GM23338 (cell line): ENCODE data around the gene ENOPH1. TPM values are rescaled to one million over a fixed set of nuclear protein-coding genes. Genes with fewer than 3 reads are reported as not detected.

Experiments
- ATAC-seq: fragments of 200-7000 bp; cut with Tn5 transposase; 3 replicates; pipeline ENCODE4 v1.9.1; 2020
- DNase-seq: peaks from one replicate; pipeline ENCODE4 v3.0.0-alpha.2; 2015; ENCODE audit warnings: low spot score
- H2AFZ ChIP-seq: fragments of 200-600 bp; sonication (generic); 2 replicates; pipeline ENCODE4 v1.8.0; 2016; ENCODE audit warnings: antibody characterized with exemption, mild to moderate bottlenecking, moderate library complexity
- H3F3A ChIP-seq: fragments of 200-600 bp; sonication (generic); replicated peaks from 2 replicates; pipeline ENCODE4 v1.8.0; 2017; ENCODE audit warnings: antibody characterized with exemption, mixed run types, low read depth
- H3K27ac ChIP-seq: fragments of 200-600 bp; sonication (generic); 2 replicates; pipeline ENCODE4 v1.6.1; 2016; ENCODE audit warnings: low read depth
- H3K27me3 ChIP-seq: fragments of 200-600 bp; sonication (generic); 2 replicates; pipeline ENCODE4 v1.8.0; 2016; ENCODE audit warnings: mild to moderate bottlenecking, mixed run types, moderate library complexity; ENCODE audit not compliant: insufficient read depth
- H3K36me3 ChIP-seq: fragments of 200-600 bp; sonication (generic); 2 replicates; pipeline ENCODE4 v1.8.0; 2016; ENCODE audit warnings: mild to moderate bottlenecking; ENCODE audit not compliant: insufficient read depth
- H3K4me1 ChIP-seq: fragments of 200-600 bp; sonication (generic); 2 replicates; pipeline ENCODE4 v1.8.0; 2016; ENCODE audit warnings: mild to moderate bottlenecking, moderate library complexity; ENCODE audit not compliant: insufficient read depth
- H3K4me2 ChIP-seq: fragments of 200-600 bp; sonication (generic); 2 replicates; pipeline ENCODE4 v1.7.1; 2017; ENCODE audit warnings: mixed run types
- H3K4me3 ChIP-seq: fragments of 200-600 bp; sonication (generic); 2 replicates; pipeline ENCODE4 v1.6.1; 2016; ENCODE audit warnings: mixed run types
- H3K79me2 ChIP-seq: fragments of 200-600 bp; sonication (generic); replicated peaks from 2 replicates; pipeline ENCODE4 v1.8.0; 2017; ENCODE audit warnings: mild to moderate bottlenecking; ENCODE audit not compliant: insufficient read depth
- H3K9me2 ChIP-seq: fragments of 200-600 bp; sonication (generic); 2 replicates; pipeline ENCODE4 v1.8.0; 2017; ENCODE audit not compliant: insufficient read depth
- H4K20me1 ChIP-seq: fragments of 200-600 bp; sonication (generic); replicated peaks from 2 replicates; pipeline ENCODE4 v1.8.0; 2017; ENCODE audit warnings: mild to moderate bottlenecking; ENCODE audit not compliant: insufficient read depth
- H3K27ac Mint-ChIP-seq: 2 replicates; pipeline ENCODE4 v1.8.0; 2020; ENCODE audit warnings: inconsistent platforms, mild to moderate bottlenecking, moderate library complexity, mixed read lengths
- H3K27me3 Mint-ChIP-seq: 3 replicates; pipeline ENCODE4 v1.8.0; 2022; ENCODE audit warnings: low read depth, mild to moderate bottlenecking, moderate library complexity, mixed read lengths, inconsistent platforms; ENCODE audit not compliant: insufficient read depth, poor library complexity
- H3K36me3 Mint-ChIP-seq: 3 replicates; pipeline ENCODE4 v1.8.0; 2021; ENCODE audit warnings: low read depth, mild to moderate bottlenecking, inconsistent platforms, moderate library complexity, mixed read lengths
- H3K4me1 Mint-ChIP-seq: 3 replicates; pipeline ENCODE4 v1.8.0; 2020; ENCODE audit warnings: mild to moderate bottlenecking, inconsistent platforms, mixed read lengths
- H3K4me3 Mint-ChIP-seq: 3 replicates; pipeline ENCODE4 v1.8.0; 2021; ENCODE audit warnings: moderate library complexity, mild to moderate bottlenecking, inconsistent platforms, mixed read lengths
- H3K9me3 Mint-ChIP-seq: 3 replicates; pipeline ENCODE4 v1.8.0; 2020; ENCODE audit warnings: moderate library complexity, mild to moderate bottlenecking, inconsistent platforms, mixed read lengths
- CREB1 ChIP-seq: fragments of 250-450 bp; sonication (Bioruptor Pico); IDR thresholded peaks from 2 replicates; pipeline ENCODE4 v1.5.0; 2020; ENCODE audit warnings: low read depth, mild to moderate bottlenecking, moderate library complexity
- EZH2 ChIP-seq: fragments of 200-600 bp; sonication (generic); IDR thresholded peaks from one replicate; pipeline ENCODE4 v1.8.0; 2017; ENCODE audit warnings: antibody characterized with exemption, mild to moderate bottlenecking, low read depth; ENCODE audit not compliant: unreplicated experiment
- EZH2phosphoT487 ChIP-seq: fragments of 200-600 bp; sonication (generic); IDR thresholded peaks from one replicate; pipeline ENCODE4 v1.8.1; 2018; ENCODE audit warnings: antibody characterized with exemption; ENCODE audit not compliant: unreplicated experiment
- NANOG ChIP-seq: IDR thresholded peaks from 2 replicates; pipeline ENCODE4 v1.6.1; 2016; ENCODE audit warnings: antibody characterized with exemption, borderline replicate concordance
- POLR2AphosphoS5 ChIP-seq: IDR thresholded peaks from 2 replicates; pipeline ENCODE4 v1.6.1; 2016; ENCODE audit warnings: antibody characterized with exemption, low read depth
- ZNF114 ChIP-seq: fragments of 250-450 bp; sonication (Bioruptor Pico); IDR thresholded peaks from 2 replicates; pipeline ENCODE4 v1.5.0; 2020; ENCODE audit warnings: mild to moderate bottlenecking, moderate library complexity
- ZNF331 ChIP-seq: fragments of 250-450 bp; sonication (Bioruptor Pico); IDR thresholded peaks from 2 replicates; pipeline ENCODE4 v1.5.0; 2020; ENCODE audit warnings: low read depth, mild to moderate bottlenecking, moderate library complexity
- polyA plus RNA-seq: library from polyadenylated mRNA; unstranded; fragments of >200 nt; fragmentation: Nextera tagmentation; extraction: Ambion mirVana; gene quantifications from 2 replicates; pipeline ENCODE4 v1.2.1, GENCODE V29; 2016
- total RNA-seq: library from RNA; depleted of rRNA; stranded (reverse); fragments of >200 nt; shearing (Covaris generic); gene quantifications from 2 replicates; pipeline ENCODE4 v1.2.3, GENCODE V29; 2014
- TF ChIP-seq, protein P1 (sequence below): IDR thresholded peaks from one replicate; pipeline ENCODE4 v1.6.1; 2018; ENCODE audit warnings: antibody characterized with exemption; ENCODE audit not compliant: unreplicated experiment
- TF ChIP-seq, protein P2 (sequence below), 2 experiments: fragments of 200-600 bp in 1 of 2; sonication (generic) in 1 of 2; conservative IDR thresholded peaks; 2 replicates each; pipeline versions ENCODE4 v1.5.1 to v1.6.1; 2016 to 2017; ENCODE audit warnings: antibody characterized with exemption in 2 of 2, low read depth in 2 of 2, mild to moderate bottlenecking in 2 of 2, moderate library complexity in 1 of 2
- TF ChIP-seq, protein P3 (sequence below): IDR thresholded peaks from 2 replicates; pipeline ENCODE4 v1.6.1; 2016; ENCODE audit warnings: antibody characterized with exemption

ENOPH1 gene
- total and polyA plus RNA-seq, 2 experiments from 2014 or later: 105 to 146 TPM

DNA sequence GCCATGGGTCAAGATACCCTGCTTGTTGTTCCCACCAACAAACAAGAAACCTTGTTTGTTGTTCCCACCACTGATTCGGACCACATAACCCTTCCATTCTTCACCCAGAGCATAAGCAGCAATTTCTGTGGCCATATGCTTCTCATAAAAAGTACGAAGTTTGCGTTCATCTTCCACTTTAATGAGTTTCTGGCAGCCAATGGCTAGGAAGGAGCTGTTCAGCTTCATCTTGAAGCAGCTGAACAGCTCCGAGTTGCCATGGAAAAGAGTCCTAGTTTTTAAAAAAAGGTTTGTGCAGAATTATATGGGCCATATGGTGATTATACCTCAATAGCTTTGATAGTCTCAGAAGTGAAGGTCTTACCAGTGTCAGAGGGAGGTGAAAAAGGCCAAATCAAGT, 65.3 kb downstream of the ENOPH1 start (continued):
- TF ChIP-seq, protein P1, sequence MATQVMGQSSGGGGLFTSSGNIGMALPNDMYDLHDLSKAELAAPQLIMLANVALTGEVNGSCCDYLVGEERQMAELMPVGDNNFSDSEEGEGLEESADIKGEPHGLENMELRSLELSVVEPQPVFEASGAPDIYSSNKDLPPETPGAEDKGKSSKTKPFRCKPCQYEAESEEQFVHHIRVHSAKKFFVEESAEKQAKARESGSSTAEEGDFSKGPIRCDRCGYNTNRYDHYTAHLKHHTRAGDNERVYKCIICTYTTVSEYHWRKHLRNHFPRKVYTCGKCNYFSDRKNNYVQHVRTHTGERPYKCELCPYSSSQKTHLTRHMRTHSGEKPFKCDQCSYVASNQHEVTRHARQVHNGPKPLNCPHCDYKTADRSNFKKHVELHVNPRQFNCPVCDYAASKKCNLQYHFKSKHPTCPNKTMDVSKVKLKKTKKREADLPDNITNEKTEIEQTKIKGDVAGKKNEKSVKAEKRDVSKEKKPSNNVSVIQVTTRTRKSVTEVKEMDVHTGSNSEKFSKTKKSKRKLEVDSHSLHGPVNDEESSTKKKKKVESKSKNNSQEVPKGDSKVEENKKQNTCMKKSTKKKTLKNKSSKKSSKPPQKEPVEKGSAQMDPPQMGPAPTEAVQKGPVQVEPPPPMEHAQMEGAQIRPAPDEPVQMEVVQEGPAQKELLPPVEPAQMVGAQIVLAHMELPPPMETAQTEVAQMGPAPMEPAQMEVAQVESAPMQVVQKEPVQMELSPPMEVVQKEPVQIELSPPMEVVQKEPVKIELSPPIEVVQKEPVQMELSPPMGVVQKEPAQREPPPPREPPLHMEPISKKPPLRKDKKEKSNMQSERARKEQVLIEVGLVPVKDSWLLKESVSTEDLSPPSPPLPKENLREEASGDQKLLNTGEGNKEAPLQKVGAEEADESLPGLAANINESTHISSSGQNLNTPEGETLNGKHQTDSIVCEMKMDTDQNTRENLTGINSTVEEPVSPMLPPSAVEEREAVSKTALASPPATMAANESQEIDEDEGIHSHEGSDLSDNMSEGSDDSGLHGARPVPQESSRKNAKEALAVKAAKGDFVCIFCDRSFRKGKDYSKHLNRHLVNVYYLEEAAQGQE: no peak
- no peak for TF ChIP-seq EZH2
- no peak for TF ChIP-seq EZH2phosphoT487
- TF ChIP-seq, protein P2, sequence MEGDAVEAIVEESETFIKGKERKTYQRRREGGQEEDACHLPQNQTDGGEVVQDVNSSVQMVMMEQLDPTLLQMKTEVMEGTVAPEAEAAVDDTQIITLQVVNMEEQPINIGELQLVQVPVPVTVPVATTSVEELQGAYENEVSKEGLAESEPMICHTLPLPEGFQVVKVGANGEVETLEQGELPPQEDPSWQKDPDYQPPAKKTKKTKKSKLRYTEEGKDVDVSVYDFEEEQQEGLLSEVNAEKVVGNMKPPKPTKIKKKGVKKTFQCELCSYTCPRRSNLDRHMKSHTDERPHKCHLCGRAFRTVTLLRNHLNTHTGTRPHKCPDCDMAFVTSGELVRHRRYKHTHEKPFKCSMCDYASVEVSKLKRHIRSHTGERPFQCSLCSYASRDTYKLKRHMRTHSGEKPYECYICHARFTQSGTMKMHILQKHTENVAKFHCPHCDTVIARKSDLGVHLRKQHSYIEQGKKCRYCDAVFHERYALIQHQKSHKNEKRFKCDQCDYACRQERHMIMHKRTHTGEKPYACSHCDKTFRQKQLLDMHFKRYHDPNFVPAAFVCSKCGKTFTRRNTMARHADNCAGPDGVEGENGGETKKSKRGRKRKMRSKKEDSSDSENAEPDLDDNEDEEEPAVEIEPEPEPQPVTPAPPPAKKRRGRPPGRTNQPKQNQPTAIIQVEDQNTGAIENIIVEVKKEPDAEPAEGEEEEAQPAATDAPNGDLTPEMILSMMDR (conservative IDR thresholded peaks at IDR 0.05; ENCODE audit: low read depth in 2 of 2): no peak
- TF ChIP-seq, protein P3, sequence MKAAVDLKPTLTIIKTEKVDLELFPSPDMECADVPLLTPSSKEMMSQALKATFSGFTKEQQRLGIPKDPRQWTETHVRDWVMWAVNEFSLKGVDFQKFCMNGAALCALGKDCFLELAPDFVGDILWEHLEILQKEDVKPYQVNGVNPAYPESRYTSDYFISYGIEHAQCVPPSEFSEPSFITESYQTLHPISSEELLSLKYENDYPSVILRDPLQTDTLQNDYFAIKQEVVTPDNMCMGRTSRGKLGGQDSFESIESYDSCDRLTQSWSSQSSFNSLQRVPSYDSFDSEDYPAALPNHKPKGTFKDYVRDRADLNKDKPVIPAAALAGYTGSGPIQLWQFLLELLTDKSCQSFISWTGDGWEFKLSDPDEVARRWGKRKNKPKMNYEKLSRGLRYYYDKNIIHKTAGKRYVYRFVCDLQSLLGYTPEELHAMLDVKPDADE: no peak
- TF ChIP-seq ZNF114: no peak
- no peak for TF ChIP-seq POLR2AphosphoS5
- no peak for TF ChIP-seq CREB1 (CRISPR knock-in tag)
- TF ChIP-seq NANOG: no peak

DNA sequence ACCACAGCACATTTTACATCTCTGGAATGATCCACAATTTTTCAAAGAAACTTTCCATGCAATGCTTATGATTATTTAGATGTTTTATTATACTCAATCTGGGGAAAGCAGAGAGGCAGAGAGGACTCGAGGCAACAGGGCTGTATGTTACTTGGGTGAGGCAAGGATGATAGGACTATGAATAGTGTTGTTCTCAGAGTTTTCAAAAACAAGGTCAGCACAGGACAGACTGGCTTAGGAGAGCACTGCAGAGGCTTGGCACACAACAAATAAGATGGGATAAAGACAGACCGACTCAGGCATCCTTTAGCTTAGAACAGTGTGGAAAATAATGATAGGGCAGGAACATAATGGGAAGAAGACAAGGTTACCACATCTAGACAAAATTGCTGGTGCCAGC, 66.0 kb downstream of the ENOPH1 start:
- peaks cover 17% of the 10 kb centered on the region; the same call in 2 of the 3 replicates for H3K4me1 Mint-ChIP-seq
- Histone ChIP-seq H3K4me2 (no peak overlapping the region), H3K36me3 (no peaks in the 10 kb centered on the region), H3K9me2 (no peaks in the 10 kb centered on the region), H3F3A (no peaks in the 10 kb centered on the region), H3K4me1 (peaks cover 14% of the 10 kb centered on the region), H4K20me1 (no peaks in the 10 kb centered on the region), H3K27me3 (no peaks in the 10 kb centered on the region), H3K79me2 (no peaks in the 10 kb centered on the region), H2AFZ (no peak overlapping the region), H3K4me3 (no peak overlapping the region), H3K27ac (no peak overlapping the region)
- ATAC-seq (no peak), DNase-seq (no peak)
- H3K36me3 Mint-ChIP-seq: no peaks in the 10 kb centered on the region
- no peak overlapping the region for H3K4me3 Mint-ChIP-seq
- H3K9me3 Mint-ChIP-seq: no peaks in the 10 kb centered on the region
- no peak overlapping the region for H3K27ac Mint-ChIP-seq
- no peaks in the 10 kb centered on the region for H3K27me3 Mint-ChIP-seq
- TF ChIP-seq, protein P1: no peak
- TF ChIP-seq ZNF331 (CRISPR knock-in tag) (no peak), EZH2 (no peak), CREB1 (CRISPR knock-in tag) (no peak)
- TF ChIP-seq, protein P3: no peak
- TF ChIP-seq, protein P2 (conservative IDR thresholded peaks at IDR 0.05; ENCODE audit: low read depth in 2 of 2): no peak
